Breast epithelium (tissue), 4 donors: ENCODE results near the gene IL11RA. TPM values are rescaled to one million over a fixed set of nuclear protein-coding genes. Genes with fewer than 3 reads are reported as not detected.
"Not testable (repeated sequence)": the region's sequence is repeated elsewhere in the genome, so short reads cannot be mapped to it uniquely, and the experiment has no call there.

ENCODE experiments used
- DNase-seq, 2 donors: peaks; one replicate each; pipeline ENCODE4 v3.0.0-alpha.2; 2019; ENCODE audit warnings: low spot score in 2 of 2
- H3K27ac ChIP-seq, 2 donors: fragments of 200-600 bp; sonication (generic) in 1 of 2; one replicate each; pipeline ENCODE4 v1.5.1; 2016 to 2019; ENCODE audit warnings: mild to moderate bottlenecking in 1 of 2
- H3K27me3 ChIP-seq, 2 donors: fragments of 200-600 bp; sonication (generic) in 1 of 2; one replicate each; pipeline versions ENCODE4 v1.5.1 to v1.6.0; 2017 to 2019; ENCODE audit warnings: control low read depth in 1 of 2, mild to moderate bottlenecking in 1 of 2
- H3K36me3 ChIP-seq: fragments of 200-600 bp; one replicate; pipeline ENCODE4 v1.5.1; 2019
- H3K4me1 ChIP-seq, 2 donors: fragments of 200-600 bp; sonication (generic); one replicate each; pipeline ENCODE4 v1.5.1; 2016 to 2019; ENCODE audit warnings: control low read depth in 1 of 2
- H3K4me3 ChIP-seq, 3 donors: fragments of 200-600 bp; sonication (generic); 1 replicate in 2 of 3; 2 replicates in 1 of 3; pipeline ENCODE4 v1.5.1; 2016 to 2019; ENCODE audit warnings: mild to moderate bottlenecking in 3 of 3, moderate library complexity in 2 of 3
- H3K9me3 ChIP-seq, 2 donors: fragments of 200-600 bp; sonication (generic) in 1 of 2; one replicate each; pipeline ENCODE4 v1.5.1; 2016 to 2019; ENCODE audit warnings: control low read depth in 1 of 2
- POLR2A ChIP-seq: fragments of 450-650 bp; IDR thresholded peaks from one replicate; pipeline ENCODE4 v1.6.1; 2016; ENCODE audit warnings: antibody characterized with exemption, mild to moderate bottlenecking, moderate library complexity
- POLR2AphosphoS5 ChIP-seq, 3 donors: sonication (generic); formaldehyde crosslinking; IDR thresholded peaks; one replicate each; pipeline ENCODE4 v1.6.1; 2017; ENCODE audit warnings: antibody characterized with exemption in 3 of 3
- intact Hi-C: fragments of 100-400 bp; cut with DNase I; formaldehyde crosslinking; loops from one replicate; pipeline ENCODE4 v1.15.1; 2023; ENCODE audit warnings: low total_unique reads
- total RNA-seq, 3 donors: library from RNA; depleted of rRNA; stranded (reverse); fragments of >200 nt; gene quantifications; one replicate each; pipeline ENCODE4 v1.1.0, GENCODE V29; 2016
- TF ChIP-seq, protein P1 (sequence below), 3 donors: fragments of 450-650 bp; IDR thresholded peaks; one replicate each; pipeline ENCODE4 v1.5.1; 2016 to 2017; ENCODE audit warnings: antibody characterized with exemption in 3 of 3, mild to moderate bottlenecking in 3 of 3, moderate library complexity in 3 of 3

The IL11RA gene
- total RNA-seq, 3 donors from 2014 or later = 20.3 to 45.5 (median 42.1) TPM

DNA sequence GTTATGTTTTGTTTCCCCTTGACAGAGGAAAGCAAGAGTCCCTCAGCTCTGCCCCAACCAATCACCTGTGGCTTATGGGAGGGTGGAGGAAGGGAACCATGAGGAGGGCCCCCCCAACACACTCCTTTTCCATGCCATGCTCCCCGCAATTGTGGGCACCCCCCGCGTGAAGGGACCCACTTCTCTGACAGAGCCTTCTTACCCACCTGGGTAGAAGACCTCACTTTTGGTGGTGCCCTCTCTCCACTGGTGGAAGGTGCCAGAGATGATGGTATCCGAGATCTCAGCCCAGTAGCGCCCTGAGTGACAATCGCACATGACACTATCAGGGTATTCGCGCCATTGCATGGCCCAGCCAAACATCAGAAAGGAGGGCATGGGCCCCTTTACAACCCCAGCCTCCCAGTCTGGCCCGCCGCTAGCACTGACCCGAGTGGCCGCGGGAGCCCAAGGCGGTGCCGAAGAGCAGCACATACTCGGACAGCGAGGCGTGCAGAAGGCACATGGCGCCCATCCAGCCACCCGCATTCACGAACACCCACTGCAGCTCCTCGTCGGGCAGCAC, 15.1 kb upstream of the IL11RA start:
- intact Hi-C loops = no loop called here
- Histone ChIP-seq H3K27me3 (no peaks in the 10 kb centered on the region), H3K4me1 (peaks cover 0 to 4% of the 10 kb centered on the region in 2 donors), H3K9me3 (no peaks in the 10 kb centered on the region), H3K4me3 (peak overlapping the region; percentile 66 to 97 (median 82)), H3K27ac (peak overlapping the region; percentile 90 to 91), H3K36me3 (no peaks in the 10 kb centered on the region)
- no peak for TF ChIP-seq POLR2AphosphoS5 (IDR thresholded peaks at IDR 0.05)
- no peak for TF ChIP-seq POLR2A
- TF ChIP-seq, protein P1, sequence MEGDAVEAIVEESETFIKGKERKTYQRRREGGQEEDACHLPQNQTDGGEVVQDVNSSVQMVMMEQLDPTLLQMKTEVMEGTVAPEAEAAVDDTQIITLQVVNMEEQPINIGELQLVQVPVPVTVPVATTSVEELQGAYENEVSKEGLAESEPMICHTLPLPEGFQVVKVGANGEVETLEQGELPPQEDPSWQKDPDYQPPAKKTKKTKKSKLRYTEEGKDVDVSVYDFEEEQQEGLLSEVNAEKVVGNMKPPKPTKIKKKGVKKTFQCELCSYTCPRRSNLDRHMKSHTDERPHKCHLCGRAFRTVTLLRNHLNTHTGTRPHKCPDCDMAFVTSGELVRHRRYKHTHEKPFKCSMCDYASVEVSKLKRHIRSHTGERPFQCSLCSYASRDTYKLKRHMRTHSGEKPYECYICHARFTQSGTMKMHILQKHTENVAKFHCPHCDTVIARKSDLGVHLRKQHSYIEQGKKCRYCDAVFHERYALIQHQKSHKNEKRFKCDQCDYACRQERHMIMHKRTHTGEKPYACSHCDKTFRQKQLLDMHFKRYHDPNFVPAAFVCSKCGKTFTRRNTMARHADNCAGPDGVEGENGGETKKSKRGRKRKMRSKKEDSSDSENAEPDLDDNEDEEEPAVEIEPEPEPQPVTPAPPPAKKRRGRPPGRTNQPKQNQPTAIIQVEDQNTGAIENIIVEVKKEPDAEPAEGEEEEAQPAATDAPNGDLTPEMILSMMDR (IDR thresholded peaks at IDR 0.05) = no peak
- DNase-seq = no peak

DNA sequence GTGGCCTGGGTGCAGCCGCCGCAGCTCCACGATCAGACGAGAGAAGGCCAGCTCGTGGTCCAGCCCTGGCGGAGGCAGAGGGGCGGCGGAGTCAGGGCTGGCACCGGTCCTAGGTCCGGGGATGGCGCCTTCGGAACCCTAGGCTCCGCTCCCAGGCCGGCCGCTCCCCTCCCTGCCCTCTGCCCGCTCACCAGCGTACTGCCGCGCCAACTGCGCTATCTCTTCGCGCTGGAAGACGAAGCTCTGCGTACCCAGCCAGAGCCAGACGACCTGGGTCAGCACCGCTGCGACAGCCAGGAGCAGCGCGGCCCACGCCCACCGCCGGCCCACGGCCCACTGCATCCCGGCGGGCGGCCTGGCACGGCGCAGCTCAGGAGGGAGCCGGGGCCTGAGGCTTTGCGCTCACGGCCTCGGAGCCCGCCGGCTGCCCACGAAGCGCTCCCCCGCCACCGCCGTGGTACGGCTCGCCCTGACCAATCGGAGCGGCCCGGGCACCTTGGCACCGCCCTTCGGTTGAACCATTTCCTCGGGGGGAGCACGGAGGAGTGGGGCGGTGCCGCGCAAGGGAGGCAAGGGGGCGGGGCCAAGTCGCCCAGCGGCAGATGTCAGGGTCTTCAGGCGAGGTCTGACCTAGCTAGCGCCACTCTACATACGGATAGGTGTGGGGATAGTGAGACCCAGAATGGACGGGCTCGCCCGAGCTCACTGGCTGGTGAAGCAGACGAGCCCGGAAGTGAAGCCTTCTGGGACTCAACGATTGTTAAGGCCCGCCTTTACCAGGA, 14.4 kb upstream of the IL11RA start, which contains the start of gene SIGMAR1:
TSS of gene SIGMAR1 (minus strand) at position 432 of the 782 bp plus-strand sequence. CDS start at position 342, 90 bp downstream.
- Histone ChIP-seq H3K4me3 (peak within 1 kb of the TSS; percentile 66 to 97 (median 82)), H3K9me3 (no peaks in the 10 kb centered on the region), H3K27me3 (no peaks in the 10 kb centered on the region), H3K36me3 (no peaks in the 10 kb centered on the region), H3K27ac (peak within 1 kb of the TSS; percentile 90 to 91), H3K4me1 (peaks cover 0 to 4% of the 10 kb centered on the region in 2 donors)
- intact Hi-C loops = no loop called here
- peak; percentile 84 to 91 for DNase-seq
- TF ChIP-seq POLR2A (peak; percentile 12), POLR2AphosphoS5 (IDR thresholded peaks at IDR 0.05) (peak; percentile 72 to 92 (median 73))
- TF ChIP-seq, protein P1 (IDR thresholded peaks at IDR 0.05) = peak in 2 of 3 donors; percentile 5 to 10

- Histone ChIP-seq H3K4me1 (peaks cover 0 to 4% of the 10 kb centered on the region in 2 donors), H3K9me3 (no peaks in the 10 kb centered on the region), H3K4me3 (peak overlapping the region; percentile 66 to 97 (median 82)), H3K27ac (peak overlapping the region; percentile 90 to 91), H3K27me3 (no peaks in the 10 kb centered on the region), H3K36me3 (no peaks in the 10 kb centered on the region)
- TF ChIP-seq POLR2AphosphoS5 (IDR thresholded peaks at IDR 0.05) (no peak), POLR2A (no peak)
- TF ChIP-seq, protein P1 (IDR thresholded peaks at IDR 0.05) = no peak
- no peak for DNase-seq
- intact Hi-C loops = no loop called here
Measured at GRCh38 chr9:34638138-34638445, 13.9 kb upstream of the IL11RA start.

- H3K4me1 ChIP-seq, intact Hi-C loops, H3K27me3 ChIP-seq, DNase-seq, H3K9me3 ChIP-seq, H3K27ac ChIP-seq, H3K4me3 ChIP-seq, H3K36me3 ChIP-seq: not testable (repeated sequence)
Measured at GRCh38 chr9:34639322-34639721, 12.7 kb upstream of the IL11RA start.

GRCh38 chr9:34642679-34643078, 9.3 kb upstream of the IL11RA start:
- no peaks in the 10 kb centered on the region for H3K27me3 ChIP-seq
- no peaks in the 10 kb centered on the region for H3K9me3 ChIP-seq
- intact Hi-C loops = no loop called here
- peaks cover 2 to 4% of the 10 kb centered on the region in 2 donors for H3K4me1 ChIP-seq
- no peak overlapping the region for H3K27ac ChIP-seq
- no peak overlapping the region for H3K4me3 ChIP-seq
- TF ChIP-seq, protein P1 (IDR thresholded peaks at IDR 0.05) = no peak
- no peak for DNase-seq
- H3K36me3 ChIP-seq = no peaks in the 10 kb centered on the region
